DOHH2 (cell line): ENCODE results near the gene GPX2.
"Not testable (repeated sequence)": the region's sequence is repeated elsewhere in the genome, so short reads cannot be mapped to it uniquely, and the experiment has no call there.

Experiments used
- CTCF ChIP-seq: fragments of 200-600 bp; sonication (generic); IDR thresholded peaks from one replicate; pipeline ENCODE4 v1.5.1; 2014; ENCODE audit warnings: antibody characterized with exemption, mild to moderate bottlenecking, low read depth, low read length; ENCODE audit not compliant: poor library complexity, severe bottlenecking
- EZH2phosphoT487 ChIP-seq: fragments of 200-600 bp; sonication (generic); IDR thresholded peaks from 2 replicates; pipeline ENCODE4 v1.6.1; 2017; ENCODE audit warnings: borderline replicate concordance, mild to moderate bottlenecking, antibody characterized with exemption, low read length, moderate library complexity, mixed read lengths

- TF ChIP-seq CTCF, EZH2phosphoT487: not testable (repeated sequence)
Measured at GRCh38 chr14:64913477-64913876, 29.1 kb downstream of the GPX2 start.
